IMR-90 (cell line): ENCODE results near the gene DDX50. TPM values are rescaled to one million over a fixed set of nuclear protein-coding genes. Genes with fewer than 3 reads are reported as not detected.

Source experiments
- ATAC-seq: fragments of 200-7000 bp; cut with Tn5 transposase; 2 replicates; pipeline ENCODE4 v1.9.1; 2020; ENCODE audit warnings: low read depth, mild to moderate bottlenecking, moderate library complexity
- BruUV-seq: library from RNA; stranded (reverse); fragments of 400-500 nt; replicated peaks from 2 replicates; lab custom pipeline; 2021; lab: Mats Ljungman, UMichigan
- CTCF ChIA-PET: fragments of 300-600 bp; formaldehyde crosslinking; extraction: SDS; loops from one replicate; lab custom pipeline; 2021; ENCODE audit warnings: antibody characterized with exemption; lab: Yijun Ruan, JAX
- POLR2A ChIA-PET: fragments of 300-600 bp; sonication (Branson Sonifier 250); formaldehyde crosslinking; loops from one replicate; lab custom pipeline; 2022; ENCODE audit warnings: antibody characterized with exemption; ENCODE audit not compliant: unreplicated experiment; lab: Charles Lee
- DNase-seq: peaks from one replicate; pipeline ENCODE4 v3.0.0; 2013
- H2AFZ ChIP-seq: replicated peaks from 2 replicates; pipeline ENCODE3; 2013; ENCODE audit warnings: low read length, mild to moderate bottlenecking; ENCODE audit not compliant: poor library complexity
- H2AK5ac ChIP-seq: 2 replicates; pipeline ENCODE4 v1.6.1; 2013; ENCODE audit warnings: low read depth, low read length, inconsistent platforms
- H2AK9ac ChIP-seq: replicated peaks from 2 replicates; pipeline ENCODE3; 2013; ENCODE audit warnings: mild to moderate bottlenecking, low read depth, low read length, moderate library complexity; ENCODE audit not compliant: poor library complexity
- H2BK120ac ChIP-seq: 2 replicates; pipeline ENCODE4 v1.6.1; 2013; ENCODE audit warnings: low read depth, low read length, inconsistent platforms
- H2BK15ac ChIP-seq: 3 replicates; pipeline ENCODE4 v1.6.1; 2013; ENCODE audit warnings: low read depth, low read length, inconsistent platforms
- H2BK20ac ChIP-seq: 2 replicates; pipeline ENCODE4 v1.6.1; 2013; ENCODE audit warnings: low read depth, mild to moderate bottlenecking, inconsistent platforms, low read length, moderate library complexity
- H2BK5ac ChIP-seq: 2 replicates; pipeline ENCODE4 v1.6.1; 2013; ENCODE audit warnings: mild to moderate bottlenecking, low read depth, low read length, inconsistent platforms; ENCODE audit not compliant: poor library complexity, severe bottlenecking
- H3K14ac ChIP-seq: replicated peaks from 2 replicates; pipeline ENCODE4 v1.6.1; 2013; ENCODE audit warnings: low read depth, low read length, inconsistent platforms
- H3K18ac ChIP-seq: 2 replicates; pipeline ENCODE4 v1.6.1; 2013; ENCODE audit warnings: low read depth, low read length, control low read depth
- H3K23ac ChIP-seq: 2 replicates; pipeline ENCODE4 v1.6.1; 2013; ENCODE audit warnings: low read depth, low read length, inconsistent platforms
- H3K27ac ChIP-seq: 2 replicates; pipeline ENCODE4 v1.5.1; 2013; ENCODE audit warnings: mild to moderate bottlenecking, control low read depth, low read length; ENCODE audit not compliant: insufficient read depth
- H3K27me3 ChIP-seq: 2 replicates; pipeline ENCODE4 v1.6.1; 2013; ENCODE audit warnings: low read length; ENCODE audit not compliant: control insufficient read depth, insufficient read depth
- H3K36me3 ChIP-seq: 2 replicates; pipeline ENCODE4 v1.6.1; 2013; ENCODE audit warnings: low read length, mixed read lengths; ENCODE audit not compliant: control insufficient read depth, insufficient read depth
- H3K4ac ChIP-seq: 2 replicates; pipeline ENCODE4 v1.6.1; 2013; ENCODE audit warnings: low read depth, low read length, inconsistent platforms
- H3K4me1 ChIP-seq: 2 replicates; pipeline ENCODE4 v1.6.1; 2013; ENCODE audit warnings: low read length, mixed read lengths; ENCODE audit not compliant: control insufficient read depth, insufficient read depth
- H3K4me2 ChIP-seq: 2 replicates; pipeline ENCODE4 v1.6.1; 2013; ENCODE audit warnings: low read depth, mild to moderate bottlenecking, control low read depth, low read length, moderate library complexity
- H3K4me3 ChIP-seq: 2 replicates; pipeline ENCODE4 v1.5.1; 2013; ENCODE audit warnings: low read depth, mild to moderate bottlenecking, control low read depth, low read length, moderate library complexity; ENCODE audit not compliant: insufficient read depth
- H3K56ac ChIP-seq: 2 replicates; pipeline ENCODE4 v1.6.1; 2013; ENCODE audit warnings: low read length, inconsistent platforms; ENCODE audit not compliant: insufficient read depth; ENCODE audit errors: extremely low read depth
- H3K79me1 ChIP-seq, 2 experiments: 2 replicates each; pipeline ENCODE4 v1.6.1; 2013; ENCODE audit warnings: low read length in 2 of 2, inconsistent platforms in 1 of 2, low read depth in 1 of 2
- H3K9ac ChIP-seq: 2 replicates; pipeline ENCODE4 v1.6.1; 2013; ENCODE audit warnings: low read depth, low read length, control low read depth
- H3K9me1 ChIP-seq: 2 replicates; pipeline ENCODE4 v1.6.1; 2013; ENCODE audit warnings: low read length, inconsistent platforms; ENCODE audit not compliant: insufficient read depth
- H3K9me3 ChIP-seq: 2 replicates; pipeline ENCODE4 v1.6.1; 2013; ENCODE audit warnings: low read length; ENCODE audit not compliant: control insufficient read depth, insufficient read depth
- H4K20me1 ChIP-seq: 2 replicates; pipeline ENCODE4 v1.6.1; 2013; ENCODE audit warnings: low read length, inconsistent platforms; ENCODE audit not compliant: insufficient read depth
- H4K5ac ChIP-seq: 2 replicates; pipeline ENCODE4 v1.6.1; 2013; ENCODE audit warnings: mild to moderate bottlenecking, low read depth, low read length, control low read depth
- H4K8ac ChIP-seq, 2 experiments: 2 replicates each; pipeline ENCODE4 v1.6.1; 2013; ENCODE audit warnings: low read depth in 2 of 2, low read length in 2 of 2, control low read depth in 1 of 2, inconsistent platforms in 1 of 2
- H4K91ac ChIP-seq: 2 replicates; pipeline ENCODE4 v1.6.1; 2013; ENCODE audit warnings: low read depth, low read length, inconsistent platforms; ENCODE audit not compliant: insufficient read depth
- CEBPB ChIP-seq: IDR thresholded peaks from 2 replicates; pipeline ENCODE4 v1.6.1; 2012; ENCODE audit warnings: low read depth, low read length, improper control_type of control experiment
- NFE2L2 ChIP-seq: fragments of 150-350 bp; IDR thresholded peaks from 2 replicates; pipeline ENCODE4 v1.6.1; 2016; ENCODE audit warnings: low read depth, mild to moderate bottlenecking, low read length
- WGBS, 2 experiments: methylation state at CpG; one replicate each; pipeline versions ENCODE4 v1.1.5 to v1.1.7; 2013; ENCODE audit warnings: missing lambda C conversion rate in 2 of 2; ENCODE audit not compliant: insufficient read length in 1 of 2; ENCODE audit errors: extremely low coverage in 2 of 2; 5-methylcytosine and 5-hydroxymethylcytosine counted together
- dilution Hi-C: fragments of 300-500 bp; cut with HindIII; formaldehyde crosslinking; loops from one replicate; pipeline ENCODE4 v1.14.3; 2018; ENCODE audit warnings: low sequenced_read_pairs; ENCODE audit not compliant: unreplicated experiment
- in situ Hi-C: fragments of 300-500 bp; cut with MboI; formaldehyde crosslinking; loops from 3 replicates; pipeline ENCODE4 v1.14.3; 2019; ENCODE audit warnings: low sequenced_read_pairs, inconsistent platforms, mixed read lengths
- intact Hi-C: fragments of 100-400 bp; cut with micrococcal nuclease; formaldehyde crosslinking; loops from 2 replicates; pipeline ENCODE4 v1.10.0; 2022
- polyA plus RNA-seq, 3 experiments: library from polyadenylated mRNA; depleted of rRNA; stranded (reverse); fragments of >200 nt; gene quantifications; 2 replicates each; pipeline ENCODE4 v1.2.3, GENCODE V29; 2012; ENCODE audit warnings: low replicate concordance in 1 of 3
- total RNA-seq: library from RNA; depleted of rRNA; stranded (reverse); fragments of >200 nt; gene quantifications from 2 replicates; pipeline ENCODE4 v1.2.3, GENCODE V29; 2012

Gene DDX50
- total and polyA plus RNA-seq, 2 of the 4 experiments (the other 2 are of a cell fraction), result 31.1 to 55.7 TPM

DNA sequence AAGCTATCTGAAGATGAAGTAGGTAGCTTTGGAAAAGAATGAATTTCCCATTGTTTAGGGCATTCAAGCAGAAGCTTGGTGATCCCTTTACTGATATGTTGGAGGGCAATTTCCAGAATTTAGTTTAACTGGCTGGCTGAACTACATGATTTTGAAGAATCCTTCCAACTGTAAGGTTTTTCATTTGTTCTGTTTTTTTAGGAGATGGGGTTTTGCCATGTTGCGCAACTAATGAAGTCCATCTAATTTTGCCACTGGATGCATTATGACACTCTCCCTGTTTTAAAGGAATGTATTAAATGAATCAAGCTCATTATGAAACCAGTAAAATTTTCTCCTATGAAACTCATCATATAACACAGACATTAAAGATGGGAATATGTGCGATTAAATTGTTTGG lies 6.1 kb upstream of the DDX50 start:
- no peak overlapping the region for H3K4ac ChIP-seq
- BruUV-seq, result no TSS peak
- no peak overlapping the region for H3K27ac ChIP-seq

More for the DNA sequence above, 6.1 kb upstream of the DDX50 start:
- H2AFZ ChIP-seq, result no peak overlapping the region
- H3K18ac ChIP-seq, result no peak overlapping the region
- DNase-seq (no peak), ATAC-seq (no peak)
- no CpG with 5 or more reads among the region's 2 CpGs for WGBS, 2 experiments
- no peak overlapping the region for H3K14ac ChIP-seq
- no peak overlapping the region for H3K4me2 ChIP-seq
- H2AK9ac ChIP-seq, result no peak overlapping the region
- H3K9me1 ChIP-seq, result 0 out of 2 replicates have a peak, but pooled peaks cover 4% of the 10 kb centered on the region
- in situ Hi-C loops, result loop anchor here (5.0 kb wide), 1 partner anchor 88 kb away; no protein-coding TSS in a partner anchor
- H3K4me1 ChIP-seq, result no peaks in the 10 kb centered on the region
- no peak overlapping the region for H4K5ac ChIP-seq
- intact Hi-C loops, result loop anchor here (10.0 kb wide), 1 partner anchor 1040 kb away; no protein-coding TSS in a partner anchor
- no peak overlapping the region for H3K23ac ChIP-seq
- dilution Hi-C loops, result no loop called here
- no peak overlapping the region for H3K56ac ChIP-seq
- H4K91ac ChIP-seq, result no peak overlapping the region
- H4K8ac ChIP-seq, result no peak overlapping the region
- H2AK5ac ChIP-seq, result no peak overlapping the region
- peak; percentile 95 for TF ChIP-seq CEBPB
- no peak for TF ChIP-seq NFE2L2
- ChIA-PET CTCF (no interaction called here), POLR2A (no interaction called here)
- H3K27me3 ChIP-seq, result no peaks in the 10 kb centered on the region; the same call in 1 of the 2 replicates
- H4K20me1 ChIP-seq, result no peaks in the 10 kb centered on the region
- no peak overlapping the region for H2BK20ac ChIP-seq
- no peak overlapping the region for H3K4me3 ChIP-seq
- no peak overlapping the region for H2BK5ac ChIP-seq
- H3K9ac ChIP-seq, result no peak overlapping the region
- H3K36me3 ChIP-seq, result no peaks in the 10 kb centered on the region
- peaks cover 3 to 4% of the 10 kb centered on the region in 2 experiments; a peak in 3 of 4 replicates for H3K79me1 ChIP-seq
- no peak overlapping the region for H2BK120ac ChIP-seq
- no peak overlapping the region for H2BK15ac ChIP-seq
- H3K9me3 ChIP-seq, result no peaks in the 10 kb centered on the region
